ENCODE measurements around the gene MFAP4. TPM values are rescaled to one million over a fixed set of nuclear protein-coding genes. Genes with fewer than 3 reads are reported as not detected.
A peak's percentile ranks its signal among the peaks of the same experiment; 100 is the strongest.

Gene MFAP4
- total and polyA plus RNA-seq, 12 donors = 7.2 to 84.5 (median 31.9) TPM

- TF ChIP-seq POLR2A (IDR thresholded peaks at IDR 0.05) = no peak
- Histone ChIP-seq H3K4me1 (replicated peaks in 1 of 2) (peaks cover 6 to 29% of the 10 kb centered on the region in 2 donors), H3K27ac (peak overlapping the region in 1 of 5 donors; percentile 3), H3K36me3 (replicated peaks in 1 of 2) (no peaks in the 10 kb centered on the region), H3K4me3 (no peak overlapping the region), H3K9me3 (replicated peaks in 1 of 3) (no peaks in the 10 kb centered on the region), H3K27me3 (no peaks in the 10 kb centered on the region)
- 72 to 87% (median 84%) methylated on average over 8 of the region's 8 CpGs for WGBS, 4 donors
- intact Hi-C loops (cut with DNase I) = no loop called here
- DNase-seq = no peak
Observed at GRCh38 chr17:19401321-19402010, 14.5 kb upstream of the MFAP4 start.

GRCh38 chr17:19399750-19400450 lies 12.9 kb upstream of the MFAP4 start:
- TF ChIP-seq POLR2A (IDR thresholded peaks at IDR 0.05) (no peak), CTCF (IDR thresholded peaks at IDR 0.05) (no peak)
- Histone ChIP-seq H3K27me3 (no peaks in the 10 kb centered on the region), H3K36me3 (replicated peaks in 1 of 2) (no peaks in the 10 kb centered on the region), H3K4me3 (no peak overlapping the region), H3K9me3 (replicated peaks in 1 of 3) (no peaks in the 10 kb centered on the region), H3K4me1 (replicated peaks in 1 of 2) (peaks cover 6 to 29% of the 10 kb centered on the region in 2 donors), H3K27ac (peak overlapping the region in 1 of 5 donors; percentile 11)
- intact Hi-C loops (cut with DNase I) = no loop called here
- peak in 1 of 7 donors; percentile 48 for DNase-seq
- 31 to 73% (median 68%) methylated on average over 1 to 3 of the region's 3 CpGs for WGBS, 4 donors

GRCh38 chr17:19398301-19399181 lies 11.6 kb upstream of the MFAP4 start:
- Histone ChIP-seq H3K36me3 (replicated peaks in 1 of 2) (no peaks in the 10 kb centered on the region), H3K27me3 (no peaks in the 10 kb centered on the region)
- WGBS, 4 donors = 43 to 57% (median 54%) methylated on average over 2 of the region's 2 CpGs

GRCh38 chr17:19397556-19398041 lies 10.6 kb upstream of the MFAP4 start:
- Histone ChIP-seq H3K27me3 (no peaks in the 10 kb centered on the region), H3K36me3 (replicated peaks in 1 of 2) (no peaks in the 10 kb centered on the region), H3K9me3 (replicated peaks in 1 of 3) (no peaks in the 10 kb centered on the region), H3K4me1 (replicated peaks in 1 of 2) (peaks cover 6 to 29% of the 10 kb centered on the region in 2 donors), H3K4me3 (no peak overlapping the region), H3K27ac (peak overlapping the region in 2 of 5 donors; percentile 67 to 70)
- intact Hi-C loops (cut with DNase I) = no loop called here
- 75 to 83% (median 78%) methylated on average over 6 of the region's 6 CpGs for WGBS, 4 donors
- TF ChIP-seq CTCF (IDR thresholded peaks at IDR 0.05) = no peak
- no peak for TF ChIP-seq POLR2A (IDR thresholded peaks at IDR 0.05)
- DNase-seq = peak in 2 of 7 donors; percentile 13 to 39

More at GRCh38 chr17:19398301-19399181, 11.6 kb upstream of the MFAP4 start:
- Histone ChIP-seq H3K4me1 (replicated peaks in 1 of 2) (peaks cover 6 to 29% of the 10 kb centered on the region in 2 donors), H3K27ac (peak overlapping the region in 3 of 5 donors; percentile 43 to 70 (median 67)), H3K9me3 (replicated peaks in 1 of 3) (no peaks in the 10 kb centered on the region), H3K4me3 (no peak overlapping the region)
- DNase-seq = peak in 6 of 7 donors; percentile 52 to 75 (median 60)
- intact Hi-C loops (cut with DNase I) = no loop called here
- TF ChIP-seq POLR2A (IDR thresholded peaks at IDR 0.05) (no peak), CTCF (IDR thresholded peaks at IDR 0.05) (no peak)
